Neuronal stem cell (in vitro differentiated cells): Measurements from ENCODE around the gene IQCK.

ENCODE experiments used
- DNase-seq: peaks from one replicate; pipeline ENCODE4 v3.0.0-alpha.2; 2013; ENCODE audit warnings: low spot score
- H2AFZ ChIP-seq: one replicate; pipeline ENCODE4 v1.6.1; 2013; ENCODE audit warnings: mild to moderate bottlenecking, low read length, inconsistent platforms
- H2AK5ac ChIP-seq: 2 replicates; pipeline ENCODE4 v1.6.1; 2013; ENCODE audit warnings: low read depth, mild to moderate bottlenecking, inconsistent platforms, low read length, moderate library complexity, mixed read lengths
- H2BK120ac ChIP-seq: 2 replicates; pipeline ENCODE4 v1.6.1; 2013; ENCODE audit warnings: low read depth, mild to moderate bottlenecking, inconsistent platforms, low read length, moderate library complexity, mixed read lengths
- H2BK12ac ChIP-seq: one replicate; pipeline ENCODE4 v1.6.1; 2013; ENCODE audit warnings: low read length, inconsistent platforms
- H2BK15ac ChIP-seq: 2 replicates; pipeline ENCODE4 v1.6.1; 2013; ENCODE audit warnings: mild to moderate bottlenecking, low read length, inconsistent platforms, mixed read lengths
- H2BK5ac ChIP-seq: one replicate; pipeline ENCODE4 v1.6.1; 2013; ENCODE audit warnings: inconsistent platforms, mild to moderate bottlenecking, low read length, moderate library complexity
- H3K14ac ChIP-seq: one replicate; pipeline ENCODE4 v1.6.1; 2013; ENCODE audit warnings: low read length, inconsistent platforms
- H3K18ac ChIP-seq: 2 replicates; pipeline ENCODE4 v1.6.1; 2013; ENCODE audit warnings: low read length, inconsistent platforms
- H3K23ac ChIP-seq: 2 replicates; pipeline ENCODE4 v1.6.1; 2013; ENCODE audit warnings: low read depth, mild to moderate bottlenecking, mixed read lengths, low read length, inconsistent platforms; ENCODE audit not compliant: poor library complexity
- H3K27ac ChIP-seq: replicated peaks from 3 replicates; pipeline ENCODE4 v1.5.1; 2013; ENCODE audit warnings: low read length, inconsistent platforms
- H3K27me3 ChIP-seq, 3 experiments: 2 replicates each; pipeline ENCODE4 v1.6.1; 2013; ENCODE audit warnings: low read length in 3 of 3, mild to moderate bottlenecking in 2 of 3, inconsistent platforms in 1 of 3, low read depth in 1 of 3, mixed read lengths in 1 of 3, moderate library complexity in 1 of 3; ENCODE audit not compliant: control insufficient read depth in 3 of 3, insufficient read depth in 3 of 3
- H3K36me3 ChIP-seq, 2 donors: replicated peaks in 1 of 2; 2 replicates each; pipeline ENCODE4 v1.6.1; 2013; ENCODE audit warnings: low read length in 2 of 2; ENCODE audit not compliant: control insufficient read depth in 2 of 2, insufficient read depth in 2 of 2
- H3K4ac ChIP-seq: 2 replicates; pipeline ENCODE4 v1.6.1; 2013; ENCODE audit warnings: inconsistent platforms, mild to moderate bottlenecking, low read length, moderate library complexity
- H3K4me1 ChIP-seq, 2 donors: 1 replicate in 1 of 2; 2 replicates in 1 of 2; pipeline ENCODE4 v1.6.1; 2013; ENCODE audit warnings: low read length in 2 of 2, low read depth in 1 of 2; ENCODE audit not compliant: control insufficient read depth in 2 of 2, insufficient read depth in 1 of 2
- H3K4me2 ChIP-seq: one replicate; pipeline ENCODE4 v1.6.1; 2013; ENCODE audit warnings: mild to moderate bottlenecking, low read length, inconsistent platforms; ENCODE audit not compliant: insufficient read depth, poor library complexity, severe bottlenecking
- H3K4me3 ChIP-seq, 2 donors: 2 replicates each; pipeline ENCODE4 v1.5.1; 2013; ENCODE audit warnings: low read length in 2 of 2, mild to moderate bottlenecking in 2 of 2, inconsistent platforms in 1 of 2, moderate library complexity in 1 of 2
- H3K79me1 ChIP-seq: one replicate; pipeline ENCODE4 v1.6.1; 2013; ENCODE audit warnings: low read depth, mild to moderate bottlenecking, inconsistent platforms, low read length, moderate library complexity
- H3K9ac ChIP-seq: one replicate; pipeline ENCODE4 v1.6.1; 2013; ENCODE audit warnings: mild to moderate bottlenecking, low read depth, low read length, inconsistent platforms; ENCODE audit not compliant: poor library complexity
- H3K9me3 ChIP-seq, 2 donors: replicated peaks in 1 of 2; 2 replicates each; pipeline versions ENCODE3 to v1.6.1; 2013; ENCODE audit warnings: low read length in 2 of 2, mild to moderate bottlenecking in 2 of 2, inconsistent platforms in 1 of 2, low read depth in 1 of 2, mixed read lengths in 1 of 2, moderate library complexity in 1 of 2; ENCODE audit not compliant: control insufficient read depth in 2 of 2, insufficient read depth in 1 of 2
- H4K8ac ChIP-seq: one replicate; pipeline ENCODE4 v1.6.1; 2013; ENCODE audit warnings: low read depth, mild to moderate bottlenecking, inconsistent platforms, low read length, moderate library complexity
- H4K91ac ChIP-seq: one replicate; pipeline ENCODE4 v1.6.1; 2013; ENCODE audit warnings: low read length, low read depth, mild to moderate bottlenecking, inconsistent platforms; ENCODE audit not compliant: poor library complexity
- WGBS, 2 donors: extraction: QIAGEN DNeasy Blood & Tissue Kit; methylation state at CpG; one replicate each; pipeline ENCODE4 v1.1.7; 2013; ENCODE audit warnings: missing lambda C conversion rate in 2 of 2, mixed read lengths in 1 of 2; ENCODE audit not compliant: insufficient read length in 2 of 2, insufficient replicate concordance in 1 of 2; ENCODE audit errors: extremely low coverage in 2 of 2; 5-methylcytosine and 5-hydroxymethylcytosine counted together

The IQCK gene

DNA sequence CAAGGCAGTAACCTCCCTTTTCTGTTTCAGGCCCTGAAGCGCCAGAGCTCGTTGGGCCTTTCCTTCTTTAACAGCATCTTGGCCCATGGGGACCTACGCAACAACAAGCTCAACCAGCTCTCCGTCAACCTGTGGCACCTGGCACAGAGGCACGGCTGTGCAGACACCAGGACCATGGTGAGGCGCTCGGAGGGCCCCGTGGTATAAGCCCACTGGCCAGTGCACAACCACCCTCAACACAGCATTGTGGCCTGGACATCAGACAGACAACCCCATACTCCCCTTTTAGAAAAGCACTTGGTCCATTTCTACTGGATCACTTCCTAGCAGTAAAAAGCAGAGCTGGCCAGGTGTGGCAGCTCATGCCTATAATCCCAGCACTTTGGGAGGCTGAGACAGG, 18.6 kb upstream of the IQCK start:
- no peak overlapping the region for H2BK5ac ChIP-seq
- no peak overlapping the region for H2BK15ac ChIP-seq
- peaks cover 0 to 4% of the 10 kb centered on the region in 2 donors for H3K9me3 ChIP-seq
- peaks cover 36 to 89% of the 10 kb centered on the region in 2 donors for H3K36me3 ChIP-seq
- H3K4me1 ChIP-seq = no peaks in the 10 kb centered on the region
- H3K4me3 ChIP-seq = no peak overlapping the region
- H4K8ac ChIP-seq = peak overlapping the region; percentile 23
- H3K9ac ChIP-seq = peak overlapping the region; percentile 31
- no peak overlapping the region for H3K4me2 ChIP-seq
- H2AFZ ChIP-seq = no peak overlapping the region
- no peak for DNase-seq
- no peak overlapping the region for H3K14ac ChIP-seq
- no peak overlapping the region for H3K27ac ChIP-seq
- H3K23ac ChIP-seq = peak overlapping the region; percentile 32
- no peak overlapping the region for H4K91ac ChIP-seq
- WGBS, 2 donors = no CpG with 5 or more reads among the region's 8 CpGs
- H3K18ac ChIP-seq = no peak overlapping the region
- H2BK12ac ChIP-seq = no peak overlapping the region
- no peaks in the 10 kb centered on the region for H3K27me3 ChIP-seq
- no peak overlapping the region for H2BK120ac ChIP-seq
- no peak overlapping the region for H2AK5ac ChIP-seq
- H3K4ac ChIP-seq = no peak overlapping the region
- H3K79me1 ChIP-seq = peaks cover 7% of the 10 kb centered on the region

GRCh38 chr16:19700319-19700781, 17.7 kb upstream of the IQCK start:
- Histone ChIP-seq H3K14ac (no peak overlapping the region), H3K9me3 (peaks cover 0 to 7% of the 10 kb centered on the region in 2 donors), H2AFZ (no peak overlapping the region), H3K18ac (no peak overlapping the region), H2BK120ac (no peak overlapping the region), H2BK5ac (no peak overlapping the region), H3K4ac (no peak overlapping the region), H3K27me3 (no peaks in the 10 kb centered on the region), H3K36me3 (peaks cover 45 to 91% of the 10 kb centered on the region in 2 donors), H2AK5ac (no peak overlapping the region), H2BK12ac (no peak overlapping the region), H4K91ac (no peak overlapping the region), H3K4me2 (no peak overlapping the region), H3K27ac (no peak overlapping the region), H3K4me3 (no peak overlapping the region), H2BK15ac (no peak overlapping the region), H3K23ac (no peak overlapping the region), H3K79me1 (peaks cover 9% of the 10 kb centered on the region), H3K4me1 (no peaks in the 10 kb centered on the region), H3K9ac (no peak overlapping the region), H4K8ac (no peak overlapping the region)
- no CpG with 5 or more reads among the region's 6 CpGs for WGBS, 2 donors
- DNase-seq = no peak

- H3K36me3 ChIP-seq = peaks cover 53 to 97% of the 10 kb centered on the region in 2 donors
Observed at GRCh38 chr16:19701091-19701490, 17.0 kb upstream of the IQCK start.

DNA sequence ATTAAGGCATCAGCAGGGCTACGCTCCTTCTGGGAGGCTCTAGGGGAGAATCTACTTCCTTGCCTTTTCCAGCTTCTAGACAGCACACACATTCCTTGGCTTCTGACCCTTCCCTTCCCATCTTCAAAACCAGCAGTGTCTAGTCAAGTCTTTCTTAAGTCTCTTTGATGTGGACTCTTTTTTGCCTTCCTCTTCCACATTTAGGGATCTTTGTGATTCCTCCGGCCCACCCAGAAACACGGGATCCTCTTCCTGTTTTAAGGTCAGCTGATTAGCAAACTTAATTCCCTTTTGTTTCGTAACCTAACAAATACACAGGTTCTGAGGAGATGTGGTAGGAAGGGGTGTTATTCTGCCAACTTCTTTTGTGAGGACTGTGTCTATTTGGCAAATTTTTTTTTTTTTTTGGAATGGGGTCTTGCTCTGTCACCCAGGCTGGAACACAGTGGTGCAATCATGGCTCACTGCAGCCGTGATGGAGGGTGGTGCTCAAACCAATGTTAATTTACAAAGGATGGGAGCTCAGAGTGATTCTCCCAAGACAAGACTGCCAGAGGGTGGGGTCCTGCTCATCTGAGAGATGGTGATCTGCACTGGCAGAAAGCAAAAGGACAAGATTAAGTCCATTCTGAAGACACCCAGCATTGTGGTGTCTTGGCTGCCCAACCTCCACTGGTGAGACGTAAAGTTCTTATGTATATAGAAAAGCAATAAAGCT, 14.7 kb upstream of the IQCK start:
- no peak overlapping the region for H2BK120ac ChIP-seq
- H4K91ac ChIP-seq = no peak overlapping the region
- H2AK5ac ChIP-seq = no peak overlapping the region
- H2BK12ac ChIP-seq = no peak overlapping the region
- no peak overlapping the region for H3K4me3 ChIP-seq
- no peak overlapping the region for H2BK5ac ChIP-seq
- H3K4me2 ChIP-seq = no peak overlapping the region
- no peak overlapping the region for H3K23ac ChIP-seq
- no peak overlapping the region for H3K4ac ChIP-seq
- H3K27ac ChIP-seq = no peak overlapping the region
- H4K8ac ChIP-seq = no peak overlapping the region
- H3K14ac ChIP-seq = no peak overlapping the region
- H3K79me1 ChIP-seq = peaks cover 17% of the 10 kb centered on the region
- no peaks in the 10 kb centered on the region for H3K27me3 ChIP-seq
- H3K18ac ChIP-seq = no peak overlapping the region
- H2BK15ac ChIP-seq = no peak overlapping the region
- no peak overlapping the region for H2AFZ ChIP-seq
- WGBS, 2 donors = no CpG with 5 or more reads among the region's 6 CpGs
- peaks cover 53 to 99% of the 10 kb centered on the region in 2 donors for H3K36me3 ChIP-seq
- H3K4me1 ChIP-seq = peaks cover 0 to 5% of the 10 kb centered on the region in 2 donors
- H3K9me3 ChIP-seq = peaks cover 0 to 4% of the 10 kb centered on the region in 2 donors
- DNase-seq = no peak
- H3K9ac ChIP-seq = no peak overlapping the region

More at GRCh38 chr16:19701091-19701490, 17.0 kb upstream of the IQCK start:
- Histone ChIP-seq H3K9me3 (peaks cover 0 to 7% of the 10 kb centered on the region in 2 donors), H2BK120ac (no peak overlapping the region), H2BK12ac (no peak overlapping the region), H3K4me2 (no peak overlapping the region), H2AFZ (no peak overlapping the region), H3K23ac (no peak overlapping the region), H2AK5ac (no peak overlapping the region), H3K79me1 (peaks cover 9% of the 10 kb centered on the region), H2BK5ac (no peak overlapping the region), H3K14ac (no peak overlapping the region), H3K4ac (no peak overlapping the region), H3K4me3 (no peak overlapping the region), H2BK15ac (no peak overlapping the region), H3K27ac (no peak overlapping the region), H3K4me1 (no peaks in the 10 kb centered on the region), H3K9ac (no peak overlapping the region), H4K91ac (no peak overlapping the region), H4K8ac (no peak overlapping the region), H3K18ac (no peak overlapping the region), H3K27me3 (no peaks in the 10 kb centered on the region)
- DNase-seq = no peak
- no CpG with 5 or more reads among the region's 3 CpGs for WGBS, 2 donors
